ENCODE data around the gene ZNF808.
"Not testable (repeated sequence)": the region's sequence is repeated elsewhere in the genome, so short reads cannot be mapped to it uniquely, and the experiment has no call there.

Gene ZNF808

GRCh38 chr19:52520013-52520412 lies 7.5 kb upstream of the ZNF808 start:
- Mint-ChIP-seq H3K4me1 (ENCODE audit: low read depth) (no peaks in the 10 kb centered on the region), H3K9me3 (peaks cover 86% of the 10 kb centered on the region)
- intact Hi-C loops (cut with micrococcal nuclease), result no loop called here

DNA sequence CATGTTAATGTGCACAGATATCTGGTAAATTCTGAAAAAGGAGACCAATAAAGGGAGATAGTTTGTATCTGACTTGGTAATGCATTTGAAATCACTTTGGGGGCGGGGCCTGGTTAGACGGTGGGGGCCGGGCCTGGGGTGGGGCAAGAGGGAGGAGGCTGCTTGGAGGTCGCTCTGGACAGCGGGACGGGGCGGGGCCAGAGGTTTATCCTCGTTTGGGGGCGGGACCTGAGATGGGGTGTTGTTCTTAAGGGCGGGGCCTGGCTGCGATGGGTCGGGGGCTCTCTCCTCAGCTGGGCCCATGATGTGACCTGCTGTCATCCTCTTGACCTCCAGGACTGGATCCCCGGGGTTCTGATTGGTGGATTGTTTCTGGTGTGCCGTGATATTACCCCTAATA lies 4.9 kb upstream of the ZNF808 start:
- no peak overlapping the region for H3K27ac Mint-ChIP-seq
- intact Hi-C loops (cut with micrococcal nuclease), result no loop called here
- H3K4me3 Mint-ChIP-seq, result no peak overlapping the region
- H3K36me3 Mint-ChIP-seq (ENCODE audit: low read depth), result peaks cover 3% of the 10 kb centered on the region
- peaks cover 6% of the 10 kb centered on the region for H3K4me1 Mint-ChIP-seq (ENCODE audit: low read depth)
- no peaks in the 10 kb centered on the region for H3K27me3 Mint-ChIP-seq
- H3K9me3 Mint-ChIP-seq, result peaks cover 65% of the 10 kb centered on the region

More at GRCh38 chr19:52520013-52520412, 7.5 kb upstream of the ZNF808 start:
- Mint-ChIP-seq H3K27ac (no peak overlapping the region), H3K36me3 (ENCODE audit: low read depth) (no peaks in the 10 kb centered on the region), H3K27me3 (no peaks in the 10 kb centered on the region), H3K4me3 (no peak overlapping the region)

DNA sequence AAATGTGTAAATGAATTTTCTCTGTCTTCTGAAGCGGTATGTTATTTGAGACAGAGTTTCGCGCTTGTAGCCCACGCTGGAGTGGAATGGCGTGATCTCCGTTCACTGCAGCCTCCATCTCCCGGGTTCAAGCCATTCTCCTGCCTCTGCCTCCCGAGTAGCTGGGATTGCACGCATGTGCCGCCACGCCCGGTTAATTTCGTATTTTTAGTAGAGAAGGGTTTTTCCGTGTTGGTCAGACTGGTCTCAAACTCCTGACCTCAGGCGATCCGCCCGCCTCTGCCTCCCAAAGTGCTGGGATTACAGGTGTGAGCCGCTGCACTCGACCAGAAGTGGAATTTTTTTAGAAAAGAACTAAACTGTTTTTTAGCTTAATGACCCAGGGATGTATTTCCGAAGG lies 3.4 kb upstream of the ZNF808 start:
- intact Hi-C loops (cut with micrococcal nuclease), result no loop called here
- H3K4me3 Mint-ChIP-seq, result no peak overlapping the region
- H3K27me3 Mint-ChIP-seq, result no peaks in the 10 kb centered on the region
- H3K36me3 Mint-ChIP-seq (ENCODE audit: low read depth), result peaks cover 18% of the 10 kb centered on the region
- peaks cover 18% of the 10 kb centered on the region for H3K4me1 Mint-ChIP-seq (ENCODE audit: low read depth)
- peaks cover 61% of the 10 kb centered on the region for H3K9me3 Mint-ChIP-seq
- H3K27ac Mint-ChIP-seq, result no peak overlapping the region

- H3K4me3 Mint-ChIP-seq, result peak overlapping the region; percentile 100
- H3K36me3 Mint-ChIP-seq (ENCODE audit: low read depth), result peaks cover 48% of the 10 kb centered on the region
- peak overlapping the region; percentile 99 for H3K27ac Mint-ChIP-seq
- peaks cover 24% of the 10 kb centered on the region for H3K9me3 Mint-ChIP-seq
- H3K27me3 Mint-ChIP-seq, result no peaks in the 10 kb centered on the region
- intact Hi-C loops (cut with micrococcal nuclease), result loop anchor here (1.0 to 5.0 kb wide), 5 partner anchors 7 to 259 kb away; partner anchors contain the start of genes ZNF701 and ZNF766
- H3K4me1 Mint-ChIP-seq (ENCODE audit: low read depth), result peaks cover 36% of the 10 kb centered on the region
These were observed 486 bp downstream of the ZNF808 start for GRCh38 chr19:52527956-52528351.

DNA sequence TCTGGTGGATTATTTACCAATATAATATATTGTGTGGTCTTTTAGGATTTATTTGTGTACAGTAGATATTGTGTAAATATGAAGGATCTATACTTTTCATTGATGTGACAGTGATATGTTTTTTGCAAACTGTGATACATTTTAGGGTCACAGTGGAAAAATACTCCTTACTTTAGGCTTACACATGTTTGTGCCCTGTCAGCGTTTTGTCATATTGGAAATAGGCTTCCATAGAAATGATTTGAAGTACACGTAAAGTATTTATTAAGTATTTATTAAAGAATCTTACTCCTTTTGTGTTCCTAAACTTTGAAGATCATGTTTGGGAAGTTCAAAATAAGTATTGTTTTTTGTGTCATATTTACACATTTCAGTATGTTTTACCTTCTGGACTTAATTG lies 5.0 kb downstream of the ZNF808 start:
- H3K36me3 Mint-ChIP-seq (ENCODE audit: low read depth), result peaks cover 84% of the 10 kb centered on the region
- peaks cover 68% of the 10 kb centered on the region for H3K4me1 Mint-ChIP-seq (ENCODE audit: low read depth)
- H3K27me3 Mint-ChIP-seq, result no peaks in the 10 kb centered on the region
- no peak overlapping the region for H3K4me3 Mint-ChIP-seq
- intact Hi-C loops (cut with micrococcal nuclease), result no loop called here
- H3K9me3 Mint-ChIP-seq, result peaks cover 20% of the 10 kb centered on the region
- no peak overlapping the region for H3K27ac Mint-ChIP-seq

- H3K36me3 Mint-ChIP-seq (ENCODE audit: low read depth), result peaks cover 80% of the 10 kb centered on the region
- intact Hi-C loops (cut with micrococcal nuclease), result no loop called here
These were observed 6.4 kb downstream of the ZNF808 start for GRCh38 chr19:52533901-52534300.

GRCh38 chr19:52535385-52535770 lies 7.9 kb downstream of the ZNF808 start:
- peak overlapping the region; percentile 79 for H3K27ac Mint-ChIP-seq
- intact Hi-C loops (cut with micrococcal nuclease), result loop anchor here (1.0 kb wide), 1 partner anchor 8 kb away; the partner anchor contains the start of gene ZNF808
- H3K27me3 Mint-ChIP-seq, result not testable (repeated sequence)
- H3K9me3 Mint-ChIP-seq, result peaks cover 23% of the 10 kb centered on the region
- peaks cover 85% of the 10 kb centered on the region for H3K36me3 Mint-ChIP-seq (ENCODE audit: low read depth)
- peak overlapping the region; percentile 75 for H3K4me3 Mint-ChIP-seq
- peaks cover 61% of the 10 kb centered on the region for H3K4me1 Mint-ChIP-seq (ENCODE audit: low read depth)

More at GRCh38 chr19:52533901-52534300, 6.4 kb downstream of the ZNF808 start:
- Mint-ChIP-seq H3K27ac (peak overlapping the region; percentile 79), H3K9me3 (peaks cover 23% of the 10 kb centered on the region), H3K27me3 (no peaks in the 10 kb centered on the region), H3K4me1 (ENCODE audit: low read depth) (peaks cover 66% of the 10 kb centered on the region), H3K4me3 (no peak overlapping the region)

GRCh38 chr19:52535771-52536447 lies 8.4 kb downstream of the ZNF808 start:
- Mint-ChIP-seq H3K4me3 (peak overlapping the region; percentile 75), H3K9me3 (peaks cover 29% of the 10 kb centered on the region), H3K27ac (peak overlapping the region; percentile 79), H3K27me3 (no peaks in the 10 kb centered on the region), H3K4me1 (ENCODE audit: low read depth) (peaks cover 56% of the 10 kb centered on the region), H3K36me3 (ENCODE audit: low read depth) (peaks cover 85% of the 10 kb centered on the region)
- intact Hi-C loops (cut with micrococcal nuclease), result loop anchor here (1.0 kb wide), 1 partner anchor 9 kb away; the partner anchor contains the start of gene ZNF808

DNA sequence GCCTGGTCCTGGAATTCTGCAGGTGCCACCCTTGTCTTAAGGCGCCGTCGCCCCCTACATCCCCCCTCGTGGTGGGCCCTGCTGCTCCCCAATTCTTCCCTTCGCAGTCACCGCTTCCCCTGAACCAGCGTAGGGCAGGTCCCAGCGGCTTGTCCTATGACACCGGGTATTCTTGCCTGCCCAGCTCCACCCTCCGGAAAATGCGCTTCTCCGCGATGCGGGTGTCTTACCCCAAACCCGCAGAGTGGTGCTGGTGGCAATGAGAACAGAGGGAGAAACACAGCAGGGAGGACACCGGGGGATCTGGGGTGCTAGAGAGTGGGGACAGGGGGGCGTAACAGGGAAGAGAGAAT lies 9.0 kb downstream of the ZNF808 start:
- Mint-ChIP-seq H3K4me1 (ENCODE audit: low read depth) (peaks cover 53% of the 10 kb centered on the region), H3K4me3 (peak overlapping the region; percentile 75), H3K9me3 (peaks cover 34% of the 10 kb centered on the region), H3K36me3 (ENCODE audit: low read depth) (peaks cover 86% of the 10 kb centered on the region), H3K27ac (peak overlapping the region; percentile 79), H3K27me3 (no peaks in the 10 kb centered on the region)
- intact Hi-C loops (cut with micrococcal nuclease), result no loop called here

GRCh38 chr19:52538815-52539214 lies 11.3 kb downstream of the ZNF808 start:
- Mint-ChIP-seq H3K36me3 (ENCODE audit: low read depth) (peaks cover 87% of the 10 kb centered on the region), H3K4me1 (ENCODE audit: low read depth) (peaks cover 67% of the 10 kb centered on the region), H3K9me3 (peaks cover 58% of the 10 kb centered on the region), H3K27ac (peak overlapping the region; percentile 48)
- H3K4me3 Mint-ChIP-seq; H3K27me3 Mint-ChIP-seq; intact Hi-C loops (cut with micrococcal nuclease): not testable (repeated sequence)

DNA sequence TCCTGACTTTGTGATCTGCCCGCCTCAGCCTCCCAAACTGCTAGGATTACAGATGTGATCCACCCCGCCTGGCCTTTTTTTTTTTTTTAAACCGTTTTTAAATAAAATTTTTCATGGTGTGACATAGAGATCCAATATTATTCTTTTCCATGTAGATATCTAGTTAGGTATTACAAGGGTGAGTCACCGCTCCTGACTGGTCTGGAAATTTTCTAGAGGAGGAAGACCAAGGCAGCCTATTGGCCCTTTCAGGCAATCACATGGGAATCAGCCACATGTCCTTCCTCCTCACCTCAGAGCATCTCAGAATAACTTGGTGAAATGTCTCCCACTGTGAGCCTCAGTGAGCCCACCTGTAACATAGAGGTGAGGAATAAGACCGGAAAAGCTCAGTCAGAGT lies 13.7 kb downstream of the ZNF808 start:
- intact Hi-C loops (cut with micrococcal nuclease); H3K4me3 Mint-ChIP-seq; H3K27ac Mint-ChIP-seq; H3K27me3 Mint-ChIP-seq: not testable (repeated sequence)
- Mint-ChIP-seq H3K36me3 (ENCODE audit: low read depth) (peaks cover 94% of the 10 kb centered on the region), H3K9me3 (peaks cover 74% of the 10 kb centered on the region), H3K4me1 (ENCODE audit: low read depth) (peaks cover 46% of the 10 kb centered on the region)

GRCh38 chr19:52541608-52542007 lies 14.1 kb downstream of the ZNF808 start:
- Mint-ChIP-seq H3K4me3 (no peak overlapping the region), H3K36me3 (ENCODE audit: low read depth) (peaks cover 94% of the 10 kb centered on the region), H3K27ac (no peak overlapping the region), H3K4me1 (ENCODE audit: low read depth) (peaks cover 41% of the 10 kb centered on the region), H3K27me3 (no peaks in the 10 kb centered on the region), H3K9me3 (peaks cover 77% of the 10 kb centered on the region)
- intact Hi-C loops (cut with micrococcal nuclease), result no loop called here

GRCh38 chr19:52542541-52542940 lies 15.1 kb downstream of the ZNF808 start:
- peaks cover 32% of the 10 kb centered on the region for H3K4me1 Mint-ChIP-seq (ENCODE audit: low read depth)
- H3K4me3 Mint-ChIP-seq; H3K27ac Mint-ChIP-seq; H3K27me3 Mint-ChIP-seq; intact Hi-C loops (cut with micrococcal nuclease): not testable (repeated sequence)
- H3K9me3 Mint-ChIP-seq, result peaks cover 72% of the 10 kb centered on the region
- peaks cover 94% of the 10 kb centered on the region for H3K36me3 Mint-ChIP-seq (ENCODE audit: low read depth)

DNA sequence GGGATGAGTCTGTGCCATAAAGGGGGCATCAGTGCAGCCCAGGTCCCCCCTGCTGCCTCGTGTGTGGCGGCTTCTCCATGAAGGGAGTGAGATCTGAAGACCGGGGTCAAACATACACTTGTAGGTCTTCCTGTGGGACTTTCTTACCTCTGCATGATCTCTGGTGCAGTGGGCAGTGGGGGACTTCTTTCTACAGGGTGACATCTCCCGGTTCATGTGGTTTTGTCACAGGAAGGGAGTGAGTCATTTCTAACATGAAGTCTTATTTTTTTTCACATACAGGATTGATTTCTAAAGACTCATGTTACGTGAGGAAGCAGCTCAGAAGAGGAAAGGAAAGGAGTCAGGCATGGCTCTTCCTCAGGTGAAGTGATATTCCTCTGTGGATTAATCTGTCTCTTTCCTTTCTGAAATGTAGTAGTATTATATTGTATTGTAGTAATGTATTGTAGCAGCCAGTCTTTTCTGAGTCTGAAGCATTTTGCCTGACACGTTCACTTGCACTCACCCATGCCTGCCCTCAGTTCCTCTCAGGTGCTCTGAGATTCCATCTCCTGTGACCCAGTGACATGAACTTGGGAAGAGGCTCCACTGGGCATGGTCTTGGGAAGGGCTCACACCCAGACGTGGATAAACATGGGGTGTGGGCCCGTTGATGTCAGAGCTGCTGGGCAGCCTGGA lies 15.7 kb downstream of the ZNF808 start:
- Mint-ChIP-seq H3K9me3 (peaks cover 77% of the 10 kb centered on the region), H3K27ac (no peak overlapping the region), H3K36me3 (ENCODE audit: low read depth) (peaks cover 98% of the 10 kb centered on the region), H3K27me3 (no peaks in the 10 kb centered on the region), H3K4me1 (ENCODE audit: low read depth) (peaks cover 32% of the 10 kb centered on the region), H3K4me3 (no peak overlapping the region)
- intact Hi-C loops (cut with micrococcal nuclease), result no loop called here

All from dendritic cell treated with granulocyte-macrophage colony-stimulating factor and Interleukin-4, amounts not matched to agents 40 ng/mL and 50 ng/mL, for 4 days (primary cell).